Astrocyte (in vitro differentiated cells and primary cell): ENCODE data around the gene PXDC1. TPM values are rescaled to one million over a fixed set of nuclear protein-coding genes. Genes with fewer than 3 reads are reported as not detected.
A peak's percentile ranks its signal among the peaks of the same experiment; 100 is the strongest.

Experiments used
- DNase-seq: peaks from one replicate; pipeline ENCODE4 v3.0.0-alpha.2; 2010; ENCODE audit warnings: low read depth
- FAIRE-seq: peaks from 2 replicates; lab custom pipeline; 2011; peaks lifted over from hg19 to GRCh38; lab: Jason Lieb, UNC
- H2AFZ ChIP-seq: 2 replicates; pipeline ENCODE4 v1.6.0; 2012; ENCODE audit warnings: low read depth, low read length, inconsistent platforms
- H3K27ac ChIP-seq: 2 replicates; pipeline ENCODE4 v1.5.1; 2011; ENCODE audit warnings: low read depth, low read length, inconsistent platforms
- H3K27me3 ChIP-seq: 2 replicates; pipeline ENCODE4 v1.6.0; 2011; ENCODE audit warnings: low read length, inconsistent platforms; ENCODE audit not compliant: insufficient read depth
- H3K36me3 ChIP-seq: 2 replicates; pipeline ENCODE4 v1.5.1; 2011; ENCODE audit warnings: low read length, inconsistent platforms; ENCODE audit not compliant: insufficient read depth
- H3K4me1 ChIP-seq: 2 replicates; pipeline ENCODE4 v1.5.1; 2011; ENCODE audit warnings: low read length, inconsistent platforms; ENCODE audit not compliant: insufficient read depth
- H3K4me2 ChIP-seq: 2 replicates; pipeline ENCODE4 v1.6.0; 2012; ENCODE audit warnings: low read length, inconsistent platforms
- H3K4me3 ChIP-seq: 2 replicates; pipeline ENCODE4 v1.5.1; 2011; ENCODE audit warnings: low read depth, mild to moderate bottlenecking, low read length, inconsistent platforms; ENCODE audit not compliant: insufficient read depth
- H3K79me2 ChIP-seq: 2 replicates; pipeline ENCODE4 v1.6.0; 2012; ENCODE audit warnings: mild to moderate bottlenecking, low read length, inconsistent platforms; ENCODE audit not compliant: insufficient read depth
- H3K9ac ChIP-seq: 2 replicates; pipeline ENCODE4 v1.6.0; 2012; ENCODE audit warnings: mild to moderate bottlenecking, low read length, inconsistent platforms
- H3K9me3 ChIP-seq: 2 replicates; pipeline ENCODE4 v1.5.1; 2012; ENCODE audit warnings: low read depth, mild to moderate bottlenecking, low read length, inconsistent platforms; ENCODE audit not compliant: insufficient read depth
- H4K20me1 ChIP-seq: 2 replicates; pipeline ENCODE4 v1.6.0; 2012; ENCODE audit warnings: low read length, inconsistent platforms; ENCODE audit not compliant: insufficient read depth
- H3K27ac Mint-ChIP-seq: one replicate; pipeline ENCODE4 v1.8.0; 2021; ENCODE audit warnings: mild to moderate bottlenecking, mixed read lengths; ENCODE audit not compliant: unreplicated experiment
- H3K27me3 Mint-ChIP-seq: one replicate; pipeline ENCODE4 v1.8.0; 2021; ENCODE audit warnings: low read depth, mixed read lengths; ENCODE audit not compliant: unreplicated experiment
- H3K36me3 Mint-ChIP-seq: one replicate; pipeline ENCODE4 v1.8.0; 2021; ENCODE audit warnings: low read depth, mixed read lengths; ENCODE audit not compliant: unreplicated experiment
- H3K4me1 Mint-ChIP-seq: one replicate; pipeline ENCODE4 v1.8.0; 2021; ENCODE audit warnings: low read depth, mixed read lengths; ENCODE audit not compliant: unreplicated experiment
- H3K4me3 Mint-ChIP-seq: one replicate; pipeline ENCODE4 v1.8.0; 2021; ENCODE audit warnings: mild to moderate bottlenecking, moderate library complexity, mixed read lengths; ENCODE audit not compliant: unreplicated experiment
- H3K9me3 Mint-ChIP-seq: one replicate; pipeline ENCODE4 v1.8.0; 2021; ENCODE audit warnings: mild to moderate bottlenecking, mixed read lengths; ENCODE audit not compliant: unreplicated experiment
- CTCF ChIP-seq: IDR thresholded peaks from 2 replicates; pipeline ENCODE4 v1.5.1; 2011; ENCODE audit warnings: low read depth, mild to moderate bottlenecking, inconsistent platforms, low read length, moderate library complexity; ENCODE audit not compliant: insufficient read depth
- EZH2 ChIP-seq: IDR thresholded peaks from 2 replicates; pipeline ENCODE4 v1.6.1; 2012; ENCODE audit warnings: mild to moderate bottlenecking, low read length, inconsistent platforms; ENCODE audit not compliant: insufficient read depth
- total RNA-seq: library from RNA; stranded (reverse); gene quantifications from 2 replicates; pipeline ENCODE4 v1.2.1, GENCODE V29; 2021

PXDC1 gene
- total RNA-seq, 1 donor from 2014 or later: 58.2 TPM

- no peak overlapping the region for H3K9ac ChIP-seq
- DNase-seq: peak; percentile 47
- FAIRE-seq: no peak
- no peak overlapping the region for H3K27ac ChIP-seq
- no peak for TF ChIP-seq CTCF
- TF ChIP-seq EZH2: no peak
- H2AFZ ChIP-seq: no peak overlapping the region
- no peak overlapping the region for H3K4me2 ChIP-seq
- no peaks in the 10 kb centered on the region for H3K27me3 ChIP-seq
- H3K79me2 ChIP-seq: no peaks in the 10 kb centered on the region
- H3K4me1 ChIP-seq: peaks cover 35% of the 10 kb centered on the region
- no peaks in the 10 kb centered on the region for H4K20me1 ChIP-seq
- Mint-ChIP-seq H3K4me3 (no peak overlapping the region), H3K27ac (no peak overlapping the region), H3K9me3 (no peaks in the 10 kb centered on the region), H3K4me1 (peaks cover 23% of the 10 kb centered on the region), H3K36me3 (no peaks in the 10 kb centered on the region), H3K27me3 (no peaks in the 10 kb centered on the region)
- no peak overlapping the region for H3K4me3 ChIP-seq
- H3K36me3 ChIP-seq: no peaks in the 10 kb centered on the region
- H3K9me3 ChIP-seq: no peaks in the 10 kb centered on the region
Observed at GRCh38 chr6:3793545-3793944, 42.0 kb upstream of the PXDC1 start.

- H3K4me2 ChIP-seq: no peak overlapping the region
- H3K36me3 ChIP-seq: no peaks in the 10 kb centered on the region
- H3K27me3 ChIP-seq: no peaks in the 10 kb centered on the region
- no peak overlapping the region for H3K4me3 Mint-ChIP-seq
- H3K9me3 ChIP-seq: no peaks in the 10 kb centered on the region
- peaks cover 18% of the 10 kb centered on the region for H3K4me1 ChIP-seq
- FAIRE-seq (no peak), DNase-seq (no peak)
- H3K79me2 ChIP-seq: no peaks in the 10 kb centered on the region
- no peak overlapping the region for H2AFZ ChIP-seq
- H4K20me1 ChIP-seq: no peaks in the 10 kb centered on the region
- no peak overlapping the region for H3K27ac Mint-ChIP-seq
- no peak overlapping the region for H3K4me3 ChIP-seq
- H3K36me3 Mint-ChIP-seq: no peaks in the 10 kb centered on the region
- TF ChIP-seq CTCF (no peak), EZH2 (no peak)
- no peak overlapping the region for H3K9ac ChIP-seq
- peaks cover 7% of the 10 kb centered on the region for H3K4me1 Mint-ChIP-seq
- no peak overlapping the region for H3K27ac ChIP-seq
- H3K27me3 Mint-ChIP-seq: no peaks in the 10 kb centered on the region
- no peaks in the 10 kb centered on the region for H3K9me3 Mint-ChIP-seq
Observed at GRCh38 chr6:3791526-3792203, 40.2 kb upstream of the PXDC1 start.

- Mint-ChIP-seq H3K4me1 (peaks cover 4% of the 10 kb centered on the region), H3K4me3 (no peak overlapping the region), H3K27me3 (no peaks in the 10 kb centered on the region), H3K9me3 (no peaks in the 10 kb centered on the region), H3K27ac (no peak overlapping the region), H3K36me3 (no peaks in the 10 kb centered on the region)
- Histone ChIP-seq H3K4me1 (peaks cover 13% of the 10 kb centered on the region), H3K9ac (no peak overlapping the region), H3K79me2 (no peaks in the 10 kb centered on the region), H4K20me1 (no peaks in the 10 kb centered on the region), H3K4me3 (no peak overlapping the region), H3K27ac (peak overlapping the region; percentile 70), H2AFZ (no peak overlapping the region), H3K9me3 (no peaks in the 10 kb centered on the region), H3K4me2 (no peak overlapping the region), H3K27me3 (no peaks in the 10 kb centered on the region), H3K36me3 (no peaks in the 10 kb centered on the region)
- TF ChIP-seq CTCF: no peak
- FAIRE-seq (no peak), DNase-seq (no peak)
Observed at GRCh38 chr6:3789896-3790558, 38.5 kb upstream of the PXDC1 start.
